Spleen (tissue), 7 donors: ENCODE measurements around the gene CST3.

Experiments
- POLR2A ChIP-seq, 3 donors: fragments of 450-650 bp; IDR thresholded peaks; one replicate each; pipeline ENCODE4 v1.5.1; 2017; ENCODE audit warnings: antibody characterized with exemption in 3 of 3, mild to moderate bottlenecking in 1 of 3
- POLR2AphosphoS5 ChIP-seq, 3 donors: sonication (generic); formaldehyde crosslinking; IDR thresholded peaks; one replicate each; pipeline ENCODE4 v1.5.1; 2017; ENCODE audit warnings: antibody characterized with exemption in 3 of 3
- TF ChIP-seq, protein P1 (sequence below), 11 experiments: fragments of 200-600 bp in 7 of 11; fragments of 450-650 bp in 4 of 11; sonication (generic) in 4 of 11; IDR thresholded peaks in 8 of 11; conservative IDR thresholded peaks in 3 of 11; 1 replicate in 7 of 11; 2 replicates in 4 of 11; pipeline versions ENCODE4 v1.4.0 to v1.8.0; 2016 to 2021; ENCODE audit warnings: antibody characterized with exemption in 11 of 11, inconsistent platforms in 4 of 11, mild to moderate bottlenecking in 1 of 11
- donor health status: DM: no; HTN: no; CAD: no; lungs with moderate emphysema.
- donor health status: DM: no; HTN: no; CAD: no.
- donor health status: DM: no; HTN: no; CAD: no.

DNA sequence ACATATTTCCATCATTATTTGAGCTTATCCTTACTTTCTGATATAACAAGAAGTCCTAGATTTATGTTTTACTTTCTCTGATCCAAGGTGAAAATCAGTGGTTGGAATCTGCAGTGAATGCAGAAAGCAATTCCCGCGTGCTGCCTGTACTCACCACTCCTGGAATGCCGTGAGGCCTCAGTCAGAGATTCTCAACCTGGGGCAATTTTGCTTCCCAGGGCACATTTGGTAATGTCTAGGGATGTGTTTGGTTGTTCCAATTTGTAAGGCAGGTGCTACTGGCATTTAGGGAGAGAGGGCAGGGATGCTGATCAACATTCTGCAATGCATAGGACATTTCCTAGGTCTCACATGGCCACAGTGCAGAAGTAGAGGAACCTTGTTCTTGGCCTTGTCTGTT lies 27.2 kb upstream of the CST3 start:
- TF ChIP-seq POLR2A (IDR thresholded peaks at IDR 0.05) (no peak), POLR2AphosphoS5 (IDR thresholded peaks at IDR 0.05) (no peak)
- TF ChIP-seq, protein P1, sequence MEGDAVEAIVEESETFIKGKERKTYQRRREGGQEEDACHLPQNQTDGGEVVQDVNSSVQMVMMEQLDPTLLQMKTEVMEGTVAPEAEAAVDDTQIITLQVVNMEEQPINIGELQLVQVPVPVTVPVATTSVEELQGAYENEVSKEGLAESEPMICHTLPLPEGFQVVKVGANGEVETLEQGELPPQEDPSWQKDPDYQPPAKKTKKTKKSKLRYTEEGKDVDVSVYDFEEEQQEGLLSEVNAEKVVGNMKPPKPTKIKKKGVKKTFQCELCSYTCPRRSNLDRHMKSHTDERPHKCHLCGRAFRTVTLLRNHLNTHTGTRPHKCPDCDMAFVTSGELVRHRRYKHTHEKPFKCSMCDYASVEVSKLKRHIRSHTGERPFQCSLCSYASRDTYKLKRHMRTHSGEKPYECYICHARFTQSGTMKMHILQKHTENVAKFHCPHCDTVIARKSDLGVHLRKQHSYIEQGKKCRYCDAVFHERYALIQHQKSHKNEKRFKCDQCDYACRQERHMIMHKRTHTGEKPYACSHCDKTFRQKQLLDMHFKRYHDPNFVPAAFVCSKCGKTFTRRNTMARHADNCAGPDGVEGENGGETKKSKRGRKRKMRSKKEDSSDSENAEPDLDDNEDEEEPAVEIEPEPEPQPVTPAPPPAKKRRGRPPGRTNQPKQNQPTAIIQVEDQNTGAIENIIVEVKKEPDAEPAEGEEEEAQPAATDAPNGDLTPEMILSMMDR (IDR thresholded peaks at IDR 0.05 in 8 of 11, conservative IDR thresholded peaks at IDR 0.05 in 3 of 11): no peak
